Measurements from ENCODE around the gene TRIM28. TPM values are rescaled to one million over a fixed set of nuclear protein-coding genes. Genes with fewer than 3 reads are reported as not detected.

TRIM28 gene
- total and polyA plus RNA-seq, 9 of the 15 experiments (the other 6 are each of a cell fraction or from before 2014, with no cell fraction given): 12.1 to 797 (median 490) TPM

GRCh38 chr19:58558066-58558622 is 14.3 kb downstream of the TRIM28 start, which contains the start of gene UBE2M (continued):
- TF ChIP-seq ZNF121 (CRISPR knock-in tag; conservative IDR thresholded peaks at IDR 0.05) (no peak), MXD1 (CRISPR knock-in tag; IDR thresholded peaks at IDR 0.05; ENCODE audit: borderline replicate concordance, poor library complexity, severe bottlenecking) (no peak), HIVEP1 (CRISPR knock-in tag; IDR thresholded peaks at IDR 0.05) (no peak), GATAD2A (IDR thresholded peaks at IDR 0.05) (no peak), SNRNP70 (optimal IDR thresholded peaks at IDR 0.05; ENCODE audit: low read depth, low read length) (no peak), ZFX (CRISPR knock-in tag; IDR thresholded peaks at IDR 0.05) (no peak), SUPT5H (IDR thresholded peaks at IDR 0.05) (no peak), ZMIZ1 (IDR thresholded peaks at IDR 0.05; ENCODE audit: low read depth in 2 of 2, low read length in 2 of 2) (no peak), ZNF444 (CRISPR knock-in tag; IDR thresholded peaks at IDR 0.05) (no peak), ZC3H11A (IDR thresholded peaks at IDR 0.05; ENCODE audit: low read depth, low read length) (no peak), ZNF175 (CRISPR knock-in tag; IDR thresholded peaks at IDR 0.05; ENCODE audit: low read depth) (no peak), DPF2 (IDR thresholded peaks at IDR 0.05) (peak; percentile 42; the same call in 1 of the 2 replicates), ZBTB12 (CRISPR knock-in tag; IDR thresholded peaks at IDR 0.05) (no peak), RBFOX2 (IDR thresholded peaks at IDR 0.05; ENCODE audit: low read depth, low read length) (no peak), EWSR1 (IDR thresholded peaks at IDR 0.05; ENCODE audit: borderline replicate concordance, low read depth, partially characterized antibody) (no peak), PHF8 (IDR thresholded peaks at IDR 0.05; ENCODE audit: borderline replicate concordance, low read length) (no peak), POLR2AphosphoS2 (IDR thresholded peaks at IDR 0.05; ENCODE audit: low read length) (no peak), DIDO1 (tag; IDR thresholded peaks at IDR 0.05; ENCODE audit: low read depth) (no peak), GABPA (tag; conservative IDR thresholded peaks at IDR 0.05; ENCODE audit: low read depth) (no peak), RAD51 (IDR thresholded peaks at IDR 0.05; ENCODE audit: borderline replicate concordance, low read depth) (no peak), MTF1 (CRISPR knock-in tag; IDR thresholded peaks at IDR 0.05; ENCODE audit: borderline replicate concordance) (no peak), SRSF7 (optimal IDR thresholded peaks at IDR 0.05; ENCODE audit: low read depth, low read length) (no peak), IRF2 (CRISPR knock-in tag; IDR thresholded peaks at IDR 0.05) (no peak), THRA (IDR thresholded peaks at IDR 0.05) (no peak), SMARCC2 (IDR thresholded peaks at IDR 0.05; ENCODE audit: low read depth) (no peak)

Data from K562 (cell line).